Mesothelial cell of epicardium (in vitro differentiated cells): Measurements from ENCODE around the gene USP13. TPM values are rescaled to one million over a fixed set of nuclear protein-coding genes. Genes with fewer than 3 reads are reported as not detected.

Experiments used
- DNase-seq, 2 experiments: peaks; one replicate each; pipeline ENCODE4 v3.0.0; 2021; ENCODE audit warnings: low spot score in 2 of 2; ENCODE audit not compliant: unreplicated experiment in 2 of 2
- H3K27ac Mint-ChIP-seq: 2 replicates; pipeline ENCODE4 v1.8.0; 2021; ENCODE audit warnings: mixed read lengths
- H3K27me3 Mint-ChIP-seq: 2 replicates; pipeline ENCODE4 v1.8.0; 2021; ENCODE audit warnings: low read depth, mixed read lengths
- H3K36me3 Mint-ChIP-seq: 2 replicates; pipeline ENCODE4 v1.8.0; 2021; ENCODE audit warnings: mixed read lengths
- H3K4me1 Mint-ChIP-seq: 2 replicates; pipeline ENCODE4 v1.8.0; 2021; ENCODE audit warnings: mixed read lengths
- H3K4me3 Mint-ChIP-seq: 2 replicates; pipeline ENCODE4 v1.8.0; 2021; ENCODE audit warnings: mild to moderate bottlenecking, moderate library complexity, mixed read lengths
- H3K9me3 Mint-ChIP-seq: 2 replicates; pipeline ENCODE4 v1.8.0; 2021; ENCODE audit warnings: mixed read lengths
- CTCF ChIP-seq: fragments of 200-600 bp; sonication (generic); IDR thresholded peaks from one replicate; pipeline ENCODE4 v1.5.0; 2021; ENCODE audit warnings: antibody characterized with exemption; ENCODE audit not compliant: unreplicated experiment
- total RNA-seq: library from RNA; stranded (reverse); gene quantifications from 3 replicates; pipeline ENCODE4 v1.2.1, GENCODE V29; 2021

The USP13 gene
- total RNA-seq, 1 donor from 2014 or later = 11.3 TPM

- no peak overlapping the region for H3K27ac Mint-ChIP-seq
- H3K36me3 Mint-ChIP-seq = no peaks in the 10 kb centered on the region
- peaks cover 7% of the 10 kb centered on the region for H3K4me1 Mint-ChIP-seq
- DNase-seq = no peak
- no peak overlapping the region for H3K4me3 Mint-ChIP-seq
- H3K27me3 Mint-ChIP-seq = peaks cover 4% of the 10 kb centered on the region
- H3K9me3 Mint-ChIP-seq = no peaks in the 10 kb centered on the region
- TF ChIP-seq CTCF = peak; percentile 9
Measured at GRCh38 chr3:179812096-179812382, 159.2 kb downstream of the USP13 start.

- H3K4me1 Mint-ChIP-seq = no peaks in the 10 kb centered on the region
- H3K4me3 Mint-ChIP-seq = no peak overlapping the region
- no peak for DNase-seq
- H3K27me3 Mint-ChIP-seq = peaks cover 13% of the 10 kb centered on the region
- no peaks in the 10 kb centered on the region for H3K36me3 Mint-ChIP-seq
- peaks cover 4% of the 10 kb centered on the region for H3K9me3 Mint-ChIP-seq
- H3K27ac Mint-ChIP-seq = no peak overlapping the region
- no peak for TF ChIP-seq CTCF
Measured at GRCh38 chr3:179819379-179819778, 166.5 kb downstream of the USP13 start.

GRCh38 chr3:179822296-179822695 lies 169.5 kb downstream of the USP13 start:
- TF ChIP-seq CTCF = no peak
- Mint-ChIP-seq H3K9me3 (peaks cover 4% of the 10 kb centered on the region), H3K4me1 (peaks cover 5% of the 10 kb centered on the region), H3K27ac (no peak overlapping the region), H3K4me3 (no peak overlapping the region), H3K36me3 (no peaks in the 10 kb centered on the region), H3K27me3 (peaks cover 16% of the 10 kb centered on the region)
- no peak for DNase-seq

GRCh38 chr3:179825527-179826246 lies 172.8 kb downstream of the USP13 start:
- TF ChIP-seq CTCF = no peak
- Mint-ChIP-seq H3K27me3 (peaks cover 11% of the 10 kb centered on the region), H3K9me3 (no peaks in the 10 kb centered on the region), H3K4me3 (no peak overlapping the region), H3K4me1 (peaks cover 8% of the 10 kb centered on the region), H3K36me3 (no peaks in the 10 kb centered on the region), H3K27ac (no peak overlapping the region)
- DNase-seq = no peak

GRCh38 chr3:179826247-179826637 lies 173.4 kb downstream of the USP13 start:
- no peaks in the 10 kb centered on the region for H3K9me3 Mint-ChIP-seq

More at GRCh38 chr3:179826247-179826637, 173.4 kb downstream of the USP13 start:
- Mint-ChIP-seq H3K4me3 (no peak overlapping the region), H3K27ac (no peak overlapping the region), H3K4me1 (peaks cover 8% of the 10 kb centered on the region), H3K27me3 (peaks cover 10% of the 10 kb centered on the region), H3K36me3 (no peaks in the 10 kb centered on the region)
- no peak for DNase-seq
- TF ChIP-seq CTCF = no peak
